ENCODE results near the gene BCOR. TPM values are rescaled to one million over a fixed set of nuclear protein-coding genes. Genes with fewer than 3 reads are reported as not detected.

BCOR gene
- total and polyA plus RNA-seq, 2 donors (not counting 1 experiment from before 2014, with no cell fraction given): 3.0 to 5.8 TPM

- H3K27me3 ChIP-seq (ENCODE audit: control insufficient read depth, insufficient read depth, low read length): no peaks in the 10 kb centered on the region
- no peaks in the 10 kb centered on the region for H3K36me3 ChIP-seq (ENCODE audit: control insufficient read depth, insufficient read depth, low read length)
- H4K20me1 ChIP-seq (ENCODE audit: control insufficient read depth, extremely low read depth, insufficient read depth, low read length): no peaks in the 10 kb centered on the region
- H3K27ac ChIP-seq (ENCODE audit: insufficient read depth, low read length): peak overlapping the region; percentile 51
- no peak overlapping the region for H2AFZ ChIP-seq (ENCODE audit: low read length)
- peak overlapping the region; percentile 39 to 63 (median 51) for H3K4me3 ChIP-seq (replicated peaks in 1 of 4; ENCODE audit: control extremely low read depth in 1 of 4, insufficient read depth in 1 of 4, low read depth in 3 of 4, low read length in 4 of 4)
- H3K9me3 ChIP-seq (ENCODE audit: control insufficient read depth, insufficient read depth, low read depth, low read length): no peaks in the 10 kb centered on the region
- H3K4me1 ChIP-seq (ENCODE audit: control insufficient read depth, extremely low read depth, insufficient read depth, low read length): peaks cover 3% of the 10 kb centered on the region
- no peak for TF ChIP-seq EZH2 (IDR thresholded peaks at IDR 0.05; ENCODE audit: low read length, missing control alignments)
- TF ChIP-seq CTCF (conservative IDR thresholded peaks at IDR 0.05 in 1 of 2, IDR thresholded peaks at IDR 0.05 in 1 of 2; ENCODE audit: low read depth in 1 of 2, low read length in 2 of 2): no peak
- H3K9ac ChIP-seq (ENCODE audit: insufficient read depth, low read length): peak overlapping the region; percentile 53
- peaks cover 19% of the 10 kb centered on the region for H3K79me2 ChIP-seq (ENCODE audit: control insufficient read depth, insufficient read depth, low read length)
- peak; percentile 49 to 59 for DNase-seq (ENCODE audit: low read depth in 2 of 2)
- peak overlapping the region; percentile 91 for H3K4me2 ChIP-seq (ENCODE audit: extremely low read depth, insufficient read depth, low read length)
These were observed 3.5 kb downstream of the BCOR start for GRCh38 chrX:40094041-40094899.

GRCh38 chrX:40093586-40093985 lies 4.2 kb downstream of the BCOR start:
- no peak overlapping the region for H3K9ac ChIP-seq (ENCODE audit: insufficient read depth, low read length)
- TF ChIP-seq CTCF (conservative IDR thresholded peaks at IDR 0.05 in 1 of 2, IDR thresholded peaks at IDR 0.05 in 1 of 2; ENCODE audit: low read depth in 1 of 2, low read length in 2 of 2) (no peak), EZH2 (IDR thresholded peaks at IDR 0.05; ENCODE audit: low read length, missing control alignments) (no peak)
- no peak for DNase-seq (ENCODE audit: low read depth in 2 of 2)
- no peaks in the 10 kb centered on the region for H4K20me1 ChIP-seq (ENCODE audit: control insufficient read depth, extremely low read depth, insufficient read depth, low read length)
- peak overlapping the region; percentile 91 for H3K4me2 ChIP-seq (ENCODE audit: extremely low read depth, insufficient read depth, low read length)
- H2AFZ ChIP-seq (ENCODE audit: low read length): no peak overlapping the region
- H3K9me3 ChIP-seq (ENCODE audit: control insufficient read depth, insufficient read depth, low read depth, low read length): no peaks in the 10 kb centered on the region
- no peak overlapping the region for H3K27ac ChIP-seq (ENCODE audit: insufficient read depth, low read length)
- H3K27me3 ChIP-seq (ENCODE audit: control insufficient read depth, insufficient read depth, low read length): no peaks in the 10 kb centered on the region
- no peaks in the 10 kb centered on the region for H3K36me3 ChIP-seq (ENCODE audit: control insufficient read depth, insufficient read depth, low read length)
- peaks cover 19% of the 10 kb centered on the region for H3K79me2 ChIP-seq (ENCODE audit: control insufficient read depth, insufficient read depth, low read length)
- H3K4me3 ChIP-seq (replicated peaks in 1 of 4; ENCODE audit: control extremely low read depth in 1 of 4, insufficient read depth in 1 of 4, low read depth in 3 of 4, low read length in 4 of 4): peak overlapping the region in 1 of 4 experiments; percentile 63
- H3K4me1 ChIP-seq (ENCODE audit: control insufficient read depth, extremely low read depth, insufficient read depth, low read length): peaks cover 3% of the 10 kb centered on the region

GRCh38 chrX:40092808-40093435 lies 4.8 kb downstream of the BCOR start:
- H3K27ac ChIP-seq (ENCODE audit: insufficient read depth, low read length): no peak overlapping the region
- H3K36me3 ChIP-seq (ENCODE audit: control insufficient read depth, insufficient read depth, low read length): no peaks in the 10 kb centered on the region
- no peak for DNase-seq (ENCODE audit: low read depth in 2 of 2)
- H3K4me1 ChIP-seq (ENCODE audit: control insufficient read depth, extremely low read depth, insufficient read depth, low read length): peaks cover 9% of the 10 kb centered on the region
- H3K27me3 ChIP-seq (ENCODE audit: control insufficient read depth, insufficient read depth, low read length): no peaks in the 10 kb centered on the region
- no peak overlapping the region for H3K4me3 ChIP-seq (replicated peaks in 1 of 4; ENCODE audit: control extremely low read depth in 1 of 4, insufficient read depth in 1 of 4, low read depth in 3 of 4, low read length in 4 of 4)
- H4K20me1 ChIP-seq (ENCODE audit: control insufficient read depth, extremely low read depth, insufficient read depth, low read length): no peaks in the 10 kb centered on the region
- H3K9me3 ChIP-seq (ENCODE audit: control insufficient read depth, insufficient read depth, low read depth, low read length): no peaks in the 10 kb centered on the region
- H2AFZ ChIP-seq (ENCODE audit: low read length): no peak overlapping the region
- TF ChIP-seq CTCF (conservative IDR thresholded peaks at IDR 0.05 in 1 of 2, IDR thresholded peaks at IDR 0.05 in 1 of 2; ENCODE audit: low read depth in 1 of 2, low read length in 2 of 2) (no peak), EZH2 (IDR thresholded peaks at IDR 0.05; ENCODE audit: low read length, missing control alignments) (no peak)
- no peak overlapping the region for H3K4me2 ChIP-seq (ENCODE audit: extremely low read depth, insufficient read depth, low read length)
- H3K79me2 ChIP-seq (ENCODE audit: control insufficient read depth, insufficient read depth, low read length): peaks cover 19% of the 10 kb centered on the region
- H3K9ac ChIP-seq (ENCODE audit: insufficient read depth, low read length): no peak overlapping the region

Measured in fibroblast of lung (primary cell).